ENCODE results near the gene EIF5A.
A peak's percentile ranks its signal among the peaks of the same experiment; 100 is the strongest.

Gene EIF5A

DNA sequence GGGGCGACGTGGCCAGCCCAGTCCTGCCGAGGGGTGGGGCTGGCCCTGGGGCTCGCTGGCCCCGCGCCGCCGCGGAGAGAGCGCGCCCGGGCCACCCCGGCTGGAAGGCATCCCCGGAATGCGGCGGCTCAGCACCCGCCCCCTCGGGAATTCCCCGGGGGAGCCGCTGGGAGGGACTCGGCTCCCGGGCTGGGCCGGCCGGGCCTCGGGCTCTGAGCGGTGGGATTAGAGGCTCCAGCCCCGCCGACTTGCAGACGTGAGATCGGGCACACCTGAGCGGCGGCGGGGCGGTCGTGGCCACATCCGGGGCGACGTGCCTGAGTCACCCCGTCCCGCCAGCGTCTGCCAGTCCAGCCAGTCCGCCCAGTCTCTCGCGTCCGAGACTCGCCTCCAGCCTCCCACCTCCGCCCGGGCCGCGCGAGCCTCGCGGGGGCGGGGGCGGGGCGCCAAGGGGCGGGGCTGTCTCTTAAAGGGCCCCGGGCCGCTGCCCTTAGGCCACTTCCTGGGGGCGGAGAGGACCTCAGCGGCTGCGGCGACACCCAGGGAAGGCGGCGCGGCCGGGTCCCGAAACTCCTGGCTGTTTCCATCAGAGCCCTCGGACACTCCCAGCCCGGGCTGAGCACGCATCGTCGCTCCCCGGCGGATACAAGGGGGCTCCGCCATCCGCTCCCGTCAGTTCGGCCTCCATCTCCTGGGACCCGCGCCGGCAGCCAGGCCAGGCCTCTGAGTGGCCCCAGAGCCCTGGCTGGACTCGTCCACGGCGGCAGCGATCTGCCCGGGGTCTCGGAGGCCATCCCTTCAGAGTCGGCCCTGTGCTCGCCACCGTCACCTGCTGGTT is 44.5 kb downstream of the EIF5A start, which contains the start of gene KCTD11:
Gene KCTD11, plus strand, starts transcription at position 498 of the 838 bp plus-strand sequence.
- DNase-seq: peak; percentile 92 to 97
- H3K4me3 ChIP-seq: peak within 1 kb of the TSS; percentile 86 to 91
- peaks cover 0 to 73% (median 41%) of the 10 kb centered on the region in 4 donors for H3K4me1 ChIP-seq
- peak within 1 kb of the TSS; percentile 99 for H3K27ac ChIP-seq
- no peaks in the 10 kb centered on the region for H3K36me3 ChIP-seq
- TF ChIP-seq, protein P1, sequence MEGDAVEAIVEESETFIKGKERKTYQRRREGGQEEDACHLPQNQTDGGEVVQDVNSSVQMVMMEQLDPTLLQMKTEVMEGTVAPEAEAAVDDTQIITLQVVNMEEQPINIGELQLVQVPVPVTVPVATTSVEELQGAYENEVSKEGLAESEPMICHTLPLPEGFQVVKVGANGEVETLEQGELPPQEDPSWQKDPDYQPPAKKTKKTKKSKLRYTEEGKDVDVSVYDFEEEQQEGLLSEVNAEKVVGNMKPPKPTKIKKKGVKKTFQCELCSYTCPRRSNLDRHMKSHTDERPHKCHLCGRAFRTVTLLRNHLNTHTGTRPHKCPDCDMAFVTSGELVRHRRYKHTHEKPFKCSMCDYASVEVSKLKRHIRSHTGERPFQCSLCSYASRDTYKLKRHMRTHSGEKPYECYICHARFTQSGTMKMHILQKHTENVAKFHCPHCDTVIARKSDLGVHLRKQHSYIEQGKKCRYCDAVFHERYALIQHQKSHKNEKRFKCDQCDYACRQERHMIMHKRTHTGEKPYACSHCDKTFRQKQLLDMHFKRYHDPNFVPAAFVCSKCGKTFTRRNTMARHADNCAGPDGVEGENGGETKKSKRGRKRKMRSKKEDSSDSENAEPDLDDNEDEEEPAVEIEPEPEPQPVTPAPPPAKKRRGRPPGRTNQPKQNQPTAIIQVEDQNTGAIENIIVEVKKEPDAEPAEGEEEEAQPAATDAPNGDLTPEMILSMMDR (IDR thresholded peaks at IDR 0.05): peak in 1 of 2 experiments; percentile 62
- no peaks in the 10 kb centered on the region for H3K27me3 ChIP-seq
- intact Hi-C loops (cut with DNase I; ENCODE audit: low total_unique reads): loop anchor here (1.0 to 5.0 kb wide), 3 partner anchors 85 to 210 kb away; partner anchors contain the start of genes FGF11, SENP3 and TMEM102
- H3K9me3 ChIP-seq: no peaks in the 10 kb centered on the region

DNA sequence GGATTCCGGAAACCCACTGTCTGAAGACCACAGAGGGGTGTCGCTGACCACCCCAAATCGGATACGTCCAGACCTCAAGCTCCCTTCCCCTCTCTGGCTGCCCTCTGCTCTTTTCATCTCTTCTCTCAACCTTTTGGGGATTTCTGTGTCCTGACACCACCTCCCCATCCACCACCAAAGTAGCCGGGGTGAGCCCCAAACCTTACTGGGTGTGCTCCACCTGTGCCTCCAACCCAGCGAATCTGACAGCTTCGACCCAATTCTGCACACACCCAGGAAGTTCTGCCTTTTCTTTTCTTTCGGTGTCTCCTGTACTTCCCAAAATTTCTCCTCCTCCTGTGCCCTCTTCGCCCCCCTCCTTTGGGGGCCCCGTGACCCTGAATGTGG is 45.1 kb downstream of the EIF5A start:
- H3K4me3 ChIP-seq: peak overlapping the region; percentile 86 to 91
- intact Hi-C loops (cut with DNase I; ENCODE audit: low total_unique reads): loop anchor here (1.0 to 5.0 kb wide), 3 partner anchors 85 to 210 kb away; partner anchors contain the start of genes FGF11, SENP3 and TMEM102
- H3K27ac ChIP-seq: peak overlapping the region; percentile 99
- peaks cover 0 to 73% (median 41%) of the 10 kb centered on the region in 4 donors for H3K4me1 ChIP-seq
- no peak for DNase-seq
- H3K36me3 ChIP-seq: no peaks in the 10 kb centered on the region
- H3K27me3 ChIP-seq: no peaks in the 10 kb centered on the region
- no peaks in the 10 kb centered on the region for H3K9me3 ChIP-seq
- TF ChIP-seq, protein P1 (IDR thresholded peaks at IDR 0.05): peak in 1 of 2 experiments; percentile 53

DNA sequence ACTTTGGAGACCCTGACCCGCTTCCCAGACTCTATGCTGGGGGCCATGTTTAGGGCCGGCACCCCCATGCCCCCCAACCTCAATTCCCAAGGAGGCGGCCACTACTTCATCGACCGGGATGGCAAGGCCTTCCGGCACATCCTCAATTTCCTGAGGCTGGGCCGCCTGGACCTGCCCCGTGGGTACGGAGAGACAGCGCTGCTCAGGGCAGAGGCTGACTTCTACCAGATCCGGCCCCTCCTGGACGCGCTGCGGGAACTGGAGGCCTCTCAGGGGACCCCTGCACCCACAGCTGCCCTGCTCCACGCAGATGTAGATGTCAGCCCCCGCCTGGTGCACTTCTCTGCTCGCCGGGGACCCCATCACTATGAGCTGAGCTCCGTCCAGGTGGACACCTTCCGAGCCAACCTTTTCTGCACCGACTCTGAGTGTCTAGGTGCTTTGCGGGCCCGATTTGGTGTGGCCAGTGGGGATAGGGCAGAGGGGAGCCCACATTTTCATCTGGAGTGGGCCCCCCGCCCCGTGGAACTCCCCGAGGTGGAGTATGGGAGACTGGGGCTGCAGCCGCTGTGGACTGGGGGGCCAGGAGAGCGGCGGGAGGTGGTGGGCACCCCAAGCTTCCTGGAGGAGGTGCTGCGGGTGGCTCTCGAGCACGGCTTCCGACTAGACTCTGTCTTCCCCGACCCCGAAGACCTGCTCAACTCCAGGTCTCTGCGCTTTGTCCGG is 45.6 kb downstream of the EIF5A start:
- Histone ChIP-seq H3K9me3 (no peaks in the 10 kb centered on the region), H3K4me1 (peaks cover 0 to 68% (median 41%) of the 10 kb centered on the region in 4 donors), H3K27me3 (no peaks in the 10 kb centered on the region), H3K27ac (peak overlapping the region; percentile 99), H3K36me3 (no peaks in the 10 kb centered on the region), H3K4me3 (peak overlapping the region; percentile 86 to 91)
- intact Hi-C loops (cut with DNase I; ENCODE audit: low total_unique reads): loop anchor here (1.0 to 5.0 kb wide), 3 partner anchors 84 to 209 kb away; partner anchors contain the start of genes FGF11, SENP3 and TMEM102
- no peak for DNase-seq
- TF ChIP-seq, protein P1 (IDR thresholded peaks at IDR 0.05): no peak

GRCh38 chr17:7354262-7354843 is 46.9 kb downstream of the EIF5A start:
- DNase-seq: no peak
- H3K9me3 ChIP-seq: no peaks in the 10 kb centered on the region
- H3K4me3 ChIP-seq: no peak overlapping the region
- intact Hi-C loops (cut with DNase I; ENCODE audit: low total_unique reads): loop anchor here (5.0 kb wide), 2 partner anchors 83 to 208 kb away; partner anchors contain the start of genes FGF11, SENP3 and TMEM102
- H3K27ac ChIP-seq: peak overlapping the region in 1 of 2 donors; percentile 99
- TF ChIP-seq, protein P1 (IDR thresholded peaks at IDR 0.05): no peak
- no peaks in the 10 kb centered on the region for H3K36me3 ChIP-seq
- H3K27me3 ChIP-seq: no peaks in the 10 kb centered on the region
- peaks cover 0 to 57% (median 38%) of the 10 kb centered on the region in 4 donors for H3K4me1 ChIP-seq

DNA sequence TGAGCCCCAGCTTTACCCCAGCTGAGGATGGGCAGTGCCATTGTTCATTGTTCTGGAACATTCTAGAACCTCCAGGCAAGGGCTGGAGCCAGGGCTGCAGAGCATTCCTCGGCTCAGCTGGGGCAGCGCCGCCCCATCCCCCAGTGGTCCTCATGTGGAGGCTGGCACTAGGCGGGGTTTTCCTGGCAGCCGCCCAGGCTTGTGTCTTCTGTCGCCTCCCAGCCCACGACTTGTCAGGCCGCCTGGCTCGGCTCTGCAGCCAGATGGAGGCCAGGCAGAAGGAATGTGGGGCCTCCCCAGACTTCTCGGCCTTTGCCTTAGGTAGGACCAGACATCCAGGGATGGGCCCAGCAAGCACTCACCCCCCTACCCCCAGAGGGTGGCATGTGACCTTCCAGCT is 47.6 kb downstream of the EIF5A start, which contains the start of gene TMEM95:
Gene TMEM95, plus strand, starts transcription at position 104 of the 400 bp plus-strand sequence. Its CDS starts 49 bp downstream, at position 153.
- Histone ChIP-seq H3K9me3 (no peaks in the 10 kb centered on the region), H3K27me3 (no peaks in the 10 kb centered on the region), H3K4me3 (no peak within 1 kb of the TSS), H3K36me3 (no peaks in the 10 kb centered on the region), H3K4me1 (peaks cover 0 to 50% (median 31%) of the 10 kb centered on the region in 4 donors), H3K27ac (peak within 1 kb of the TSS in 1 of 2 donors; percentile 99)
- TF ChIP-seq, protein P1 (IDR thresholded peaks at IDR 0.05): no peak
- intact Hi-C loops (cut with DNase I; ENCODE audit: low total_unique reads): no loop called here
- no peak for DNase-seq
